Measurements from ENCODE around the gene PXK.
"Not testable (repeated sequence)": the region's sequence is repeated elsewhere in the genome, so short reads cannot be mapped to it uniquely, and the experiment has no call there.

PXK gene

DNA sequence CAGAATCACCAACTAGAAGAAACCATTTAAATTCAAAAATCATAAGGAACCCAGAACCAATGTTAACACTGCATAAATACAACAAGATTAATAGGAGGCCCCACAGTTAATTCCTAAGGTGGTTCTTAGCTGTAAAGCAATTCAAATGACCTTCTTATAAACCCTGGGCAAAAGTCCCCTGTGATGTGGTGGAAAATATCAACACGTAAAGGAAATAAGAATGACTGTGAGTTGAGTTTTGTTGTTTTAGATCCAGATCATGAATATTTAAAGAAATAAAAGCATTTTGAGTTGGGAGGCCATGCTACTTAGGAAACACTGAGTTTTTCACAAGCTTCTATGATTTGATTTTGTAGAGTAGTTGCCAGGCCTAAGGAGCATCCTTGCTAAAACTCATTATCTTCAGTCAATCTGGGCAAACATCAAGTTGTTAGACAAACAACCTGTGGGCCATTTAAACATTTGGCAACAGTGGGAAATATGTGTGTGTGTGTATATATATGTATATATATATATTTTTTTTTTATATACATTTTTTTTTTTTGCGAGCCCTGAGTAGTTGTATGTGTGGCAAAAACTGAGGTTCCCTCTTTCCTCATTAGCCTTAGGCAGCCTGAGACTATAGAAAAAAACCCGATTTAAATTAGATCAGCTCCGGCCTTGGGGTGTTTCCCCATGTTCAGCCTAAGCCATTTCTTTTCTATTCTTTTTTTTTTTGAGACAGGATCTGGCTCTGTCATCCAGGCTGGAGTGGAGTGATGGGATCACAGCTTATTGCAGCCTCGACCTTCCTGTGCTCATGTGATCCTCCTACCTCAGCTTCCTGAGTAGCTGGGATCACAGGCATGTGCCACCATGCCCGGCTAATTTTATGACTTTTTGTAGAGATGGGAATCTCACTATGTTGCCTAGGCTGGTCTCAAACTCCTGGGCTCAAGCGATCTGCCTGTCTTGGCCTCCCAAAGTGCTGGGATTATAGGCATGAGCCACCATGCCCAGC is 8.0 kb upstream of the PXK start:
- DNase-seq, result no peak

DNA sequence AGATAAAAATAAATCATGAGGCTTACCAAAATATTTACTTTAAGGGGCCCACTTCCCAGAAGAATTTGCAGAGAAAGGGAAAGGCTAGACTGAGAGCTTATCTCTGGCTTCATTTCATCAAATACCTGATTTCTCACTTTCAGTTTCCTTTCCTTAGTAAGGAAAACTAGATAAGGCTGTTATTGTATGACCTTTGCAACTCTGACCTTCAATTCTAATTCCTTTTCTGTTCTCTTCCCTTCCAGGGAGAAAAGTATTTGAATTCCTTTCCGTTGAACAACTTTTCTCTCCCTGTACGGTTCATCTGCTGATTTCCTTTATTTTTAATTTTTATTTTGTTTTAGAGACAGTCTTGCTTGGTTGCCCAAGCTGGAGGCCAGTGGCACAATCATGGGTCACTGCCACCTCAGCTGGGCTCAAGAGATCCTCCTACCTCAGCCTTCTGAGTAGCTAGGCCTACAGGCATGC is 7.1 kb upstream of the PXK start:
- DNase-seq, result no peak

DNA sequence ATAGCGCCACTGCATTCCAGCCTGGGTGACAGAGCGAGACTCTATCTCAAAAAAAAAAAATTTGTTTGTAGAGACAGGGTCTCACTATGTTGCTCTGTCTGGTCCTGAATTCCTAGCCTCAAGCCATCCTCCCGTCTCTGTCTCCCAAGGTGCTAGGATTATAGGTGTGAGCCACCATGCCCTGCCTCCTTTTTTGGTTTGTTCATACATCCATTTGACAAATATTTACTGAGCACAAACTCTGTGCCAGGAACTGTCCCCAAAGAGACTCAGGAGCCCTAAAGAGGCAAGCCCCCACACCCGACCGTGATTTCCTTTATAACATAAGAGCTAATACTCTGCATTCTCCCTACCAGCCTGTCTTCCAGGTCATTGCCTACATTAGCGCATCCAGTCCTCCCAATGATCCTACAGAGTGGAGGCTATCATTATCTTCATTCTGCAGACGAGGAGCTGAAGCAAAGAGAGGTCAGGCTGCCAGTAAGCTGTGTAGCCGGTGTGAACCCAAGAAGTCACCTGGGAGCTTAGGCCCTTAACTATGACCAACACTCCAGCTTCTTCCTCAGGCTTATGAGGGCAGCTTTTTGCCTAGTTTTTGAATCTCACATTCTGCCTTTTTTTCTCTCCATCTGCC is 6.3 kb upstream of the PXK start:
- DNase-seq, result no peak

GRCh38 chr3:58329150-58329921 is 3.4 kb upstream of the PXK start:
- DNase-seq, result no peak

DNA sequence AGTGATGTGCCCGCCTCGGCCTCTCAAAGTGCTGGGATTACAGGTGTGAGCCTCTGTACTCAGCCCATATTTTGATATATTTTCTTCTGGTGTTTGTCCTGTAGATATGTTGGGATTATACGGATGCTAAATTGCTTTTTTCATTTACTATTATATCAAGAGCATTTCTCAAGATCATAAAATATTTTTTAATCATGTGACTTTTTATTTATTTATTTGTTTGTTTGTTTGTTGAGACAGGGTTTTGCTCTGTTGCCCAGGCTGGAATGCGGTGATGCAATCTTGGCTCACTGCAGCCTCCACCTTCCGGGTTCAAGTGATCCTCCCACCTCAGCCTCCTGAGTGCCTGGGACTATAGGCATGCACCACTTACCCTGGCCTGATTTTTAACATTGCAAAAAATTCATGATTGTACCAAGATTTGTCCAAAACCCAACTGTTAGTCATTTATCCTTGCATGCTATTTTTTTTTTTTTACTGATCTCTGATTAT is 2.7 kb upstream of the PXK start:
- DNase-seq, result no peak

DNA sequence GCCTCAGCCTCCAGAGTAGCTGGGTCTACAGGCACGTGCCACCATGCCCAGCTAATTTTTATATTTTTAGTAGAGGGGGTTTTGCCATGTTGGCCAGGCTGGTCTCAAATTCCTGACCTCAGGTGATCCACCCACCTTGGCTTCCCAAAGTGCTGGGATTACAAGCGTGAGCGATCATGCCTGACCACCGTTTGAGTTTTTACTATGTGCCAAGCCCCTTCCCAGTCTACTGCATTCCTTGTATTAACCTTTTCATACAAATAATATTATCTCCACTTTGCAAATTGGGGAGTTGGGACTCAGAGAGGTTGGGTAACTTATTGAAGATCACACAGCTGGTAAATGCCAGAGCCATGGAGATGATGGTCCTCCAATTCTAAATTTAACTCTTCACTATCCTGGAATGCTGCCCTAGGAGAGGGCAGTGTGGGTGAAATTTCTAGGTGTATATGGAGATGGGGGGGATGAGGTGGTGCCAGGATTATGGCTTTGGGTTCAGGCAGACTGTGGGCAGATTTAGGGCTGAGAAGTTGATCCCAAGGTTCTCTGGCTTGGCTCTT is 1.0 kb upstream of the PXK start:
- no peak for DNase-seq

DNA sequence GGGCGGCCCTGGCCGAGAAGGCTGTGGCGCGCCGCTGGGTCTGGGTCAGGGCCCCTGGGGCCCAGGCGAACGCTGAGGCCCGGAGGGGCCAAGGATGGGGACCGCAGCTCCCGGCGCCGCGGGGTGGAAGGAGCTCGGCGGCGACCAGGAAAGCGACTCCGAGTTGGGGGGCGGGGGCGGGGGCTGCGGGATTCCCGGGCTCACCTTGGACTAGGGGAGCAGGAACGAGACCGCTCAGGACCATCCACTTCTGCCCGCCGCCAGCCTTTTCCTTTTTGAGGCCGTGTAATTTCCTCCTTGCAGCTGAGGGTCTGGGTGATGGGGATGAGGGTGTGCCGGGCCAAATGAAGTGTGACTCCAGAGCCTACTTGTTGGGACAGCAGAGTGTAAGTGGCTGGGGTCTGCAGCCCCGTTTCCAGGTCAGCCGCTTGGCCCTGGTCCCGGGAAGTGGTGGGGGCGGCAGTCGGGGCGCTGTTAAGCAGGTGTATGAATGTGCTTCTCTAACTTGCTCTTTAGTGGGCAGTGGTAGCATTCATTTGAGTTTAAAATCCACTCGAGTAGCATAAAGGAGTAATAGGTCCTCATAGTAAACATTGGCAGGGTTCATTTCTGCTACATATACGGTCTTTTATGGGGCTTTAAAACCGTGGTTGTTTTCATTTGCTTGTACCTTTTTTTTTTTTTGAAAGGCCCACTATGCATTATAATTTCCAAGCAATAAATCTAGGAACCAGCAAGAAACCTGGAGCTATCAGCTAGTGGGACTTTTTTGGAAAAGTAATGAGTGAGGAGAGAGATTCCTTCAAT is 717 bp downstream of the PXK start:
- DNase-seq, result no peak

- DNase-seq, result no peak
Observed at GRCh38 chr3:58334013-58334321, 1.3 kb downstream of the PXK start.

- no peak for DNase-seq
Observed at GRCh38 chr3:58334506-58334884, 1.8 kb downstream of the PXK start.

- DNase-seq, result no peak
Observed at GRCh38 chr3:58335652-58335947, 2.9 kb downstream of the PXK start.

DNA sequence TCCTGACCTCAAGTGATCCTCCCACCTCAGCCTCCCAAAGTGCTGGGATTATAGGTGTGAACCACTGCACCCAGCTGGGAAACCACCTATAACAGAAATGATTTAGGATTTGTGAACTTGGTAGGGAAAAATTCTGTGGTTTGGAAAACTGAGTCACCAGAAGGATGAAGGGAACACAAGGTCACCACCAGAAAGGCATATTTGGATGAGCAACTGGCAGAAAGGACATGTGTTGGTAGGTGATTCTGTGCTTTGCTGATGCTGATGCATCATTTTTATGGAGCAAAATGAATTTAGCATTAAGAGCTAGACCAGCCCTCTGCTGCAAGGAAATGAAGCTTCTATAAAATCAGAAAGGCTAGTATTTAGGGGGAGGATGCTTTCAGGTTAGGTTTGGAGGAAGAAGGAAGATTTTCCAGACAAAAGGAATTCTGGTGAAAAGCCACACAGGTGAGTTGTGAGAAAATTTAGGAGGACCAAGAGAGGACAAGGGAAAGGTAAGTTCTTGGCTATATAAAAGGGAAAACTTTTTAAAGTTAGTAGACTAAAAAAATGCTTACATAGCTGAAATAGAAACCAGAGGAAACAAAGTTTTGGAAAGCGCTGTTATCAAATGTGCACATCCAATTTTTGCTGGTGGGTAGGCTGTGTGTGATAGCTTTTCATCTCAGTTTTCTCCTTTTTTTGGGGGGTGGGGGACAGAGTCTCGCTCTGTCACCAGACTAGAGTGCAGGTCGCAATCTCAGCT is 3.6 kb downstream of the PXK start:
- DNase-seq, result no peak

DNA sequence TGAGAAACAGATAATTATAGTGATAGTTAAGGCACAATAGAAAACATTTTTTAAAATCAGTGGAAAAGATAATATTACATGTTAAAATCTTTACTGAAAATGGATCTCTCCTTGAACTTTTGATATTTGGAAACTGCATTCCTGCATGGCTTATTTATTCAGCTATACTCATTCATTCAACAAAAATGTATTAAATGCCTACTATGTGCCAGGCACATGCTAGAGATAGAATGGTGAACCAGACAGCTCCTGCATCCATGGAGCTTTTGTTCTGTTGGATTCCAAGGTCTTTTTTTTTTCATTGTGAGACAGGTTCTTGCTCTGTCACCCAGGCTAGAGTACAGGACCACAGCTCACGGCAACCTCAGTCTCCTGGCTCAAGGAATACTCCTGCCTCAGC is 4.5 kb downstream of the PXK start:
- no peak for DNase-seq

- not testable (repeated sequence) for DNase-seq
Observed at GRCh38 chr3:58339146-58339545, 6.5 kb downstream of the PXK start.

- no peak for DNase-seq
Observed at GRCh38 chr3:58340594-58341244, 8.0 kb downstream of the PXK start.

- no peak for DNase-seq
Observed at GRCh38 chr3:58341376-58341775, 8.7 kb downstream of the PXK start.

DNA sequence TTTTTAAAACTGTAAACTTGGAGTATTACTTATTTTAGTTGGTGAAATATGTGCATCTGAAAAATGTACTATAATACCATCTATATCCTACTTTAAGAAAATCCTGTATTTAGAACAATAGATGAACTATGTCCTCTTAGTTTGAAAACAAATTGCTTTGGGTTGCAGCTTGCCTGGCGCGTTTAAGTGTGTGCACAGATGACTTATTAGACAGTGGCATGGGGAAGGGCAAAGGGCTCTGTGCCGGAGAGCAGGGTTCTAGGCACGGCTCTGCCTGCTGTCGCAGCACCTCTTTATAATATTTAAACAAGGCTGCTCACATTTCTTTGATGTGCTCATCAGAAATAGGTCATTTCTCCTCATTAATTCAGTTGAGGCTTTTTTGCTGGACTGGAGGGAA is 10.0 kb downstream of the PXK start:
- no peak for DNase-seq

DNA sequence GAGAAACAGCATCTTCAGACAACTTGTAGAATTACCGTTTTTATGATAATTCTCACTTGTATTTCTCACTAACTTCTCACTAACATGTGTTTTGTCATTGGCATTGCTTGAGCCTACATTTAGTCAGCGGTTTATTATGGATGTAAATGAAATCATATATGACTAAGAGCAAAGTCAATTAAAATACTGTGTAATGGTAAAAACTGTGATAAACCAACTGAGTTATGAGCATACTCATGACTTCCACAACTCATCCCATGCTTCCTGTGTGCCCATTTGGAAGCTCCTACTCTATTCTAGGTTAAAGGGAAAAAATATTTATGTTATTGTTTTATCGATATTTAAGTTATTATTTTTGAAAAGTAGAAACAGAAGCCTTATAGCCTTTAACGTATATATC is 12.8 kb downstream of the PXK start:
- DNase-seq, result no peak

- DNase-seq, result no peak
Observed at GRCh38 chr3:58346368-58346767, 13.7 kb downstream of the PXK start.

DNA sequence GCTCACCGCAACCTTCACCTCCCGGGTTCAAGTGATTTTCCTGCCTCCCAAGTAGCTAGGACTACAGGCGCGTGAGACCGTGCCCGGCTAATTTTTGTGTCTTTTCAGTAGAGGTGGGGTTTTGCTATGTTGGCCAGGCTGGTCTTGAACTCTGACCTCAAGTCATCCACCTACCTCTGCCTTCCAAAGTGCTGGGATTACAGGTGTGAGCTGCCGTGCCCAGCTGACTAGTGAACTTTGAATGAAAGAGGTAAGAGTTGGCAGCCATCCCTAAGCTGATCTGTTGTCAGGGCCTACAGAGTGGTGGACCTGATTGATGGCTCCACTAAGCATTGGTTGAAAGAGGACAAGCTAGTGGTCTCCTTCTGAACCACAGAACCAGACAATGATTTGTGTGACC is 15.3 kb downstream of the PXK start:
- no peak for DNase-seq

GRCh38 chr3:58349792-58350626 is 17.3 kb downstream of the PXK start:
- DNase-seq, result peak; percentile 69
